GM19193 (cell line): ENCODE data around the gene TAP2.

ENCODE experiments used
- POLR2A ChIP-seq: IDR thresholded peaks from 4 replicates; pipeline ENCODE4 v1.6.1; 2011; ENCODE audit not compliant: insufficient read depth, insufficient read length; ENCODE audit errors: extremely low read depth

TAP2 gene

DNA sequence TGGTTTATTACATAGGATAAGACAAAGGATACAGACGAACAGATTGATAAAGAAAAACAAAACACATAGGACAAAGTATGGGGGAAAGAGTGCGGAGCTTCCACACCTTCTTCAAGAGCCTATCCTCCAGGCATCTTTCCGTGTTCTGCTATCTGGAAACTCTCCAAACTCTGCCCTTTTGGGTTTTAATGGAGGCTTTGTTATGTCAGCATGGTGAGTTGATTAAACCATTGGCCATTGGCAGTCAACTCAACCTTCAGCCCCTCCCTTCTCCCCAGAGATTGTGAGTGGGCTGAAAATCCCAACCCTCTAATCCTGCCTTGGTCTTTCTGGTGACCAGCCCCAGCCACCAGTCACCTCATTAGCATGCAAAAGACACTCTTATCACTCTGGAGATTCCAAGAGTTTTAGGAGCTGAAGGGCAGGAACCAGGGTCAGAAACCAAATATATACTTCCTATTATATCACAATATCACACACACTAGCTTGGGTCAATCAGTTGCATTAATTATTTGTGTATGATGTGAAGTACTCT is 45.6 kb downstream of the TAP2 start:
- no peak for TF ChIP-seq POLR2A

DNA sequence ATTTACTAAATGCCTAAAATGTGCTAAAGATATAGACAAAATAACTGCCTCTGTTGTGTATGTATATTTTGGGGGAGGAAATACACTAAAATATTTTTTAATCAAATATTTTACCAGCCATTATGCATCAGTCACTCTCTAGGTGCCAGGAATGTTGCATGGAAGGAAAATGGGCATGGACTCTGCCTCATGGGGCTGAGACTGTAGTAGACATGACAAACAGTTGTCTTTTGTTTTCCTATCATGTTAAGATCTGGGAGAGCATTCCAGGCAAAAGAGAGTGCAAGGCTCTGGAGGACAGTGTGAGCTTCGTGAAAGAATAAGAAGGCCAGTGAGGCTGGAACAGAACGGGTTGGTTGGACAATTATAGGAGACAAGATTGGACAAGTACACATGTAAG is 48.2 kb downstream of the TAP2 start:
- no peak for TF ChIP-seq POLR2A
